ENCODE data around the gene F3. TPM values are rescaled to one million over a fixed set of nuclear protein-coding genes. Genes with fewer than 3 reads are reported as not detected.

The F3 gene
- polyA plus RNA-seq, 1 of the 3 experiments (the other 2 are of a cell fraction): 1.8 TPM

- no peaks in the 10 kb centered on the region for H4K20me1 ChIP-seq (ENCODE audit: insufficient read depth)
- WGBS (ENCODE audit: low lambda C conversion rate): 91% methylated on average over 2 of the region's 2 CpGs
- no peaks in the 10 kb centered on the region for H3K36me3 ChIP-seq (replicated peaks in 1 of 2; ENCODE audit: control insufficient read depth in 1 of 2, insufficient read depth in 2 of 2, low read length in 1 of 2)
- no peaks in the 10 kb centered on the region for H3F3A ChIP-seq (replicated peaks; ENCODE audit: insufficient read depth)
- no peak for TF ChIP-seq FOXJ3 (CRISPR knock-in tag; IDR thresholded peaks at IDR 0.05)
- TF ChIP-seq MXI1 (IDR thresholded peaks at IDR 0.05; ENCODE audit: low read depth, low read length): no peak
- TF ChIP-seq NRF1 (IDR thresholded peaks at IDR 0.05; ENCODE audit: low read depth, low read length): no peak
- no peak for TF ChIP-seq RCOR1 (IDR thresholded peaks at IDR 0.05; ENCODE audit: low read length)
- TF ChIP-seq CHD2 (IDR thresholded peaks at IDR 0.05; ENCODE audit: low read length, partially characterized antibody): no peak
- TF ChIP-seq GATA2 (CRISPR knock-in tag; IDR thresholded peaks at IDR 0.05): no peak
- TF ChIP-seq, protein P1, sequence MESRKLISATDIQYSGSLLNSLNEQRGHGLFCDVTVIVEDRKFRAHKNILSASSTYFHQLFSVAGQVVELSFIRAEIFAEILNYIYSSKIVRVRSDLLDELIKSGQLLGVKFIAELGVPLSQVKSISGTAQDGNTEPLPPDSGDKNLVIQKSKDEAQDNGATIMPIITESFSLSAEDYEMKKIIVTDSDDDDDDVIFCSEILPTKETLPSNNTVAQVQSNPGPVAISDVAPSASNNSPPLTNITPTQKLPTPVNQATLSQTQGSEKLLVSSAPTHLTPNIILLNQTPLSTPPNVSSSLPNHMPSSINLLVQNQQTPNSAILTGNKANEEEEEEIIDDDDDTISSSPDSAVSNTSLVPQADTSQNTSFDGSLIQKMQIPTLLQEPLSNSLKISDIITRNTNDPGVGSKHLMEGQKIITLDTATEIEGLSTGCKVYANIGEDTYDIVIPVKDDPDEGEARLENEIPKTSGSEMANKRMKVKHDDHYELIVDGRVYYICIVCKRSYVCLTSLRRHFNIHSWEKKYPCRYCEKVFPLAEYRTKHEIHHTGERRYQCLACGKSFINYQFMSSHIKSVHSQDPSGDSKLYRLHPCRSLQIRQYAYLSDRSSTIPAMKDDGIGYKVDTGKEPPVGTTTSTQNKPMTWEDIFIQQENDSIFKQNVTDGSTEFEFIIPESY (IDR thresholded peaks at IDR 0.05; ENCODE audit: borderline replicate concordance, low read depth): no peak
- no peak for TF ChIP-seq SIN3A (IDR thresholded peaks at IDR 0.05; ENCODE audit: borderline replicate concordance, low read depth, low read length)
- TF ChIP-seq FOSL2 (IDR thresholded peaks at IDR 0.05; ENCODE audit: borderline replicate concordance, low read depth): no peak
- no peak for TF ChIP-seq JUND (IDR thresholded peaks at IDR 0.05)
- TF ChIP-seq, protein P2, sequence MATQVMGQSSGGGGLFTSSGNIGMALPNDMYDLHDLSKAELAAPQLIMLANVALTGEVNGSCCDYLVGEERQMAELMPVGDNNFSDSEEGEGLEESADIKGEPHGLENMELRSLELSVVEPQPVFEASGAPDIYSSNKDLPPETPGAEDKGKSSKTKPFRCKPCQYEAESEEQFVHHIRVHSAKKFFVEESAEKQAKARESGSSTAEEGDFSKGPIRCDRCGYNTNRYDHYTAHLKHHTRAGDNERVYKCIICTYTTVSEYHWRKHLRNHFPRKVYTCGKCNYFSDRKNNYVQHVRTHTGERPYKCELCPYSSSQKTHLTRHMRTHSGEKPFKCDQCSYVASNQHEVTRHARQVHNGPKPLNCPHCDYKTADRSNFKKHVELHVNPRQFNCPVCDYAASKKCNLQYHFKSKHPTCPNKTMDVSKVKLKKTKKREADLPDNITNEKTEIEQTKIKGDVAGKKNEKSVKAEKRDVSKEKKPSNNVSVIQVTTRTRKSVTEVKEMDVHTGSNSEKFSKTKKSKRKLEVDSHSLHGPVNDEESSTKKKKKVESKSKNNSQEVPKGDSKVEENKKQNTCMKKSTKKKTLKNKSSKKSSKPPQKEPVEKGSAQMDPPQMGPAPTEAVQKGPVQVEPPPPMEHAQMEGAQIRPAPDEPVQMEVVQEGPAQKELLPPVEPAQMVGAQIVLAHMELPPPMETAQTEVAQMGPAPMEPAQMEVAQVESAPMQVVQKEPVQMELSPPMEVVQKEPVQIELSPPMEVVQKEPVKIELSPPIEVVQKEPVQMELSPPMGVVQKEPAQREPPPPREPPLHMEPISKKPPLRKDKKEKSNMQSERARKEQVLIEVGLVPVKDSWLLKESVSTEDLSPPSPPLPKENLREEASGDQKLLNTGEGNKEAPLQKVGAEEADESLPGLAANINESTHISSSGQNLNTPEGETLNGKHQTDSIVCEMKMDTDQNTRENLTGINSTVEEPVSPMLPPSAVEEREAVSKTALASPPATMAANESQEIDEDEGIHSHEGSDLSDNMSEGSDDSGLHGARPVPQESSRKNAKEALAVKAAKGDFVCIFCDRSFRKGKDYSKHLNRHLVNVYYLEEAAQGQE (IDR thresholded peaks at IDR 0.05; ENCODE audit: low read depth, low read length): no peak
- no peak for TF ChIP-seq FOXM1 (IDR thresholded peaks at IDR 0.05; ENCODE audit: low read depth)
- TF ChIP-seq, protein P3, sequence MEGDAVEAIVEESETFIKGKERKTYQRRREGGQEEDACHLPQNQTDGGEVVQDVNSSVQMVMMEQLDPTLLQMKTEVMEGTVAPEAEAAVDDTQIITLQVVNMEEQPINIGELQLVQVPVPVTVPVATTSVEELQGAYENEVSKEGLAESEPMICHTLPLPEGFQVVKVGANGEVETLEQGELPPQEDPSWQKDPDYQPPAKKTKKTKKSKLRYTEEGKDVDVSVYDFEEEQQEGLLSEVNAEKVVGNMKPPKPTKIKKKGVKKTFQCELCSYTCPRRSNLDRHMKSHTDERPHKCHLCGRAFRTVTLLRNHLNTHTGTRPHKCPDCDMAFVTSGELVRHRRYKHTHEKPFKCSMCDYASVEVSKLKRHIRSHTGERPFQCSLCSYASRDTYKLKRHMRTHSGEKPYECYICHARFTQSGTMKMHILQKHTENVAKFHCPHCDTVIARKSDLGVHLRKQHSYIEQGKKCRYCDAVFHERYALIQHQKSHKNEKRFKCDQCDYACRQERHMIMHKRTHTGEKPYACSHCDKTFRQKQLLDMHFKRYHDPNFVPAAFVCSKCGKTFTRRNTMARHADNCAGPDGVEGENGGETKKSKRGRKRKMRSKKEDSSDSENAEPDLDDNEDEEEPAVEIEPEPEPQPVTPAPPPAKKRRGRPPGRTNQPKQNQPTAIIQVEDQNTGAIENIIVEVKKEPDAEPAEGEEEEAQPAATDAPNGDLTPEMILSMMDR (IDR thresholded peaks at IDR 0.05): no peak
- H2AFZ ChIP-seq (ENCODE audit: low read depth): no peak overlapping the region
- H3K79me2 ChIP-seq (ENCODE audit: insufficient read depth): no peaks in the 10 kb centered on the region
- no peak overlapping the region for H3K4me3 ChIP-seq (ENCODE audit: low read depth in 2 of 2, low read length in 1 of 2)
- CTCF ChIA-PET: interaction anchor here (1.0 to 3.7 kb wide), 5 partner anchors 13 to 514 kb away, joined by 3 to 16 read pairs (median 7); partner anchors contain the start of gene F3
- no peaks in the 10 kb centered on the region for H3K27me3 ChIP-seq (ENCODE audit: insufficient read depth)
- POLR2A ChIA-PET: no interaction called here
- H3K9me2 ChIP-seq: no peaks in the 10 kb centered on the region
- DNase-seq: no peak
- no peaks in the 10 kb centered on the region for H3K9me3 ChIP-seq
- H3K9ac ChIP-seq: no peak overlapping the region
- peaks cover 0 to 11% of the 10 kb centered on the region in 2 experiments; a peak in 1 of 4 replicates for H3K4me1 ChIP-seq (ENCODE audit: control insufficient read depth in 1 of 2, insufficient read depth in 2 of 2, low read depth in 1 of 2, low read length in 1 of 2)
- H3K4me2 ChIP-seq: no peak overlapping the region
- H3K27ac ChIP-seq (ENCODE audit: low read depth in 2 of 2, low read length in 1 of 2): no peak overlapping the region
These were observed 12.1 kb downstream of the F3 start for GRCh38 chr1:94529416-94529815.
